ENCODE results near the gene VPS13C.
A peak's percentile ranks its signal among the peaks of the same experiment; 100 is the strongest.

Gene VPS13C

GRCh38 chr15:62075595-62076277 is 15.5 kb upstream of the VPS13C start:
- DNase-seq (ENCODE audit: low read depth) = peak; percentile 67
- no peak overlapping the region for H3K4me3 ChIP-seq (ENCODE audit: low read depth, low read length)

- no peak overlapping the region for H3K4me3 ChIP-seq (ENCODE audit: low read depth, low read length)
- DNase-seq (ENCODE audit: low read depth) = no peak
These were observed 11.6 kb upstream of the VPS13C start for GRCh38 chr15:62071711-62072308.

- no peak for DNase-seq (ENCODE audit: low read depth)
- no peak overlapping the region for H3K4me3 ChIP-seq (ENCODE audit: low read depth, low read length)
These were observed 9.3 kb upstream of the VPS13C start for GRCh38 chr15:62069551-62069950.

GRCh38 chr15:62068810-62069167 is 8.5 kb upstream of the VPS13C start:
- peak overlapping the region; percentile 40 for H3K4me3 ChIP-seq (ENCODE audit: low read depth, low read length)
- DNase-seq (ENCODE audit: low read depth) = no peak

- no peak for DNase-seq (ENCODE audit: low read depth)
- peak overlapping the region; percentile 40 for H3K4me3 ChIP-seq (ENCODE audit: low read depth, low read length)
These were observed 8.0 kb upstream of the VPS13C start for GRCh38 chr15:62068071-62068809.

- peak overlapping the region; percentile 24 for H3K4me3 ChIP-seq (ENCODE audit: low read depth, low read length)
- no peak for DNase-seq (ENCODE audit: low read depth)
These were observed 7.3 kb upstream of the VPS13C start for GRCh38 chr15:62067448-62068044.

GRCh38 chr15:62066663-62067447 is 6.6 kb upstream of the VPS13C start, which contains the start of gene C2CD4A:
C2CD4A (plus strand) TSS chr15:62066977; CDS start chr15:62067614, 637 bp downstream.
- no peak for DNase-seq (ENCODE audit: low read depth)
- peak within 1 kb of the TSS; percentile 24 for H3K4me3 ChIP-seq (ENCODE audit: low read depth, low read length)

- no peak overlapping the region for H3K4me3 ChIP-seq (ENCODE audit: low read depth, low read length)
- DNase-seq (ENCODE audit: low read depth) = no peak
These were observed 3.8 kb upstream of the VPS13C start for GRCh38 chr15:62063825-62064635.

GRCh38 chr15:62060896-62061280 is 641 bp upstream of the VPS13C start:
- H3K4me3 ChIP-seq (ENCODE audit: low read depth, low read length) = peak overlapping the region; percentile 88
- no peak for DNase-seq (ENCODE audit: low read depth)

- DNase-seq (ENCODE audit: low read depth) = no peak
- peak overlapping the region; percentile 88 for H3K4me3 ChIP-seq (ENCODE audit: low read depth, low read length)
These were observed 483 bp downstream of the VPS13C start for GRCh38 chr15:62059816-62060112.

- DNase-seq (ENCODE audit: low read depth) = no peak
- peak overlapping the region; percentile 88 for H3K4me3 ChIP-seq (ENCODE audit: low read depth, low read length)
These were observed 985 bp downstream of the VPS13C start for GRCh38 chr15:62059108-62059815.

- no peak for DNase-seq (ENCODE audit: low read depth)
These were observed 1.8 kb downstream of the VPS13C start for GRCh38 chr15:62058327-62059028.

GRCh38 chr15:62057341-62057980 is 2.8 kb downstream of the VPS13C start:
- H3K4me3 ChIP-seq (ENCODE audit: low read depth, low read length) = no peak overlapping the region
- DNase-seq (ENCODE audit: low read depth) = no peak

More at GRCh38 chr15:62058327-62059028, 1.8 kb downstream of the VPS13C start:
- H3K4me3 ChIP-seq (ENCODE audit: low read depth, low read length) = no peak overlapping the region

- no peak for DNase-seq (ENCODE audit: low read depth)
- H3K4me3 ChIP-seq (ENCODE audit: low read depth, low read length) = no peak overlapping the region
These were observed 5.3 kb downstream of the VPS13C start for GRCh38 chr15:62054979-62055378.

- DNase-seq (ENCODE audit: low read depth) = no peak
- no peak overlapping the region for H3K4me3 ChIP-seq (ENCODE audit: low read depth, low read length)
These were observed 6.7 kb downstream of the VPS13C start for GRCh38 chr15:62053439-62054085.

- DNase-seq (ENCODE audit: low read depth) = no peak
- no peak overlapping the region for H3K4me3 ChIP-seq (ENCODE audit: low read depth, low read length)
These were observed 7.5 kb downstream of the VPS13C start for GRCh38 chr15:62052713-62053112.

- no peak overlapping the region for H3K4me3 ChIP-seq (ENCODE audit: low read depth, low read length)
- no peak for DNase-seq (ENCODE audit: low read depth)
These were observed 9.1 kb downstream of the VPS13C start for GRCh38 chr15:62051166-62051565.
